Measurements from ENCODE around the gene AFAP1L2. TPM values are rescaled to one million over a fixed set of nuclear protein-coding genes. Genes with fewer than 3 reads are reported as not detected.
"Not testable (repeated sequence)": the region's sequence is repeated elsewhere in the genome, so short reads cannot be mapped to it uniquely, and the experiment has no call there.

The AFAP1L2 gene
- total RNA-seq, 6 experiments from 2014 or later = 0.50 to 2.2 (median 1.1) TPM

DNA sequence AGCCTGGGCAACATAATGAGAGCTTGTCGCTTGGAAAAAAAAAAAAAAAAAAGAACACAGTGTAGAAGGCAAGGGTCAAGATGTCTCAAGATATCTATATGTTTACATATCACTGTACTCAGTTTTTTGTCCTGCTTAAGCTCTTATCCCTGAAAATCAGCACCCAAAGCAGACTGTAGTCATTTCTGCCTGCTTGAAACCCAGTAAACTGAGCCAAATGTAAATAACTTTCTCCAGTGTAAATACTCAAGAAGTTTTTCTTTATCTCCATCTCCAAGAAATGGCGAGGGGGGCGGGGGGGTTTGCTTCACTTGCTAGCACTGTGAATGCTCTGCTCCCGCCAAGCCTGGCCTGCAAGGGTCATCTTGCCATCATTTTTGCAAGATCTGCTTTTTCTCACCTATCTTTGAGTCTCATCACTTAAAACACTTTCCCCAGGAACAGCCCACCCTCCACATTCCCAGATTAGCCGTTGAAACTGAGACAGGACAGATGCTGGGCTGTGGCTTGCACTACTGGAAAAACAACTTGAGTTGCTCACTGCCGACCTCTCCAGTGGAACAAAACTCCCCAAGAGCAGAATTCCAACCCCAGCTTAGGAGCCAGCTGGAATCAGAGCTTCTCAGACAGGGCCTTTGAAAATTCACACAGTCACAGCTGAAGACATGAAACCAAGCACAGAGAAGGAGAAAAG lies 54.6 kb downstream of the AFAP1L2 start:
- intact Hi-C loops (cut with DNase I) = no loop called here
- no peak overlapping the region for H3K27ac ChIP-seq
- DNase-seq = no peak
- no peaks in the 10 kb centered on the region for H3K36me3 ChIP-seq
- no peaks in the 10 kb centered on the region for H3K4me1 ChIP-seq
- 53% methylated on average over 6 of the region's 6 CpGs for WGBS (ENCODE audit: insufficient coverage, low coverage, low lambda C conversion rate, missing lambda C conversion rate)
- H3K9me3 ChIP-seq = no peaks in the 10 kb centered on the region
- H3K4me3 ChIP-seq = no peak overlapping the region
- no peaks in the 10 kb centered on the region for H3K27me3 ChIP-seq
- TF ChIP-seq, protein P1, sequence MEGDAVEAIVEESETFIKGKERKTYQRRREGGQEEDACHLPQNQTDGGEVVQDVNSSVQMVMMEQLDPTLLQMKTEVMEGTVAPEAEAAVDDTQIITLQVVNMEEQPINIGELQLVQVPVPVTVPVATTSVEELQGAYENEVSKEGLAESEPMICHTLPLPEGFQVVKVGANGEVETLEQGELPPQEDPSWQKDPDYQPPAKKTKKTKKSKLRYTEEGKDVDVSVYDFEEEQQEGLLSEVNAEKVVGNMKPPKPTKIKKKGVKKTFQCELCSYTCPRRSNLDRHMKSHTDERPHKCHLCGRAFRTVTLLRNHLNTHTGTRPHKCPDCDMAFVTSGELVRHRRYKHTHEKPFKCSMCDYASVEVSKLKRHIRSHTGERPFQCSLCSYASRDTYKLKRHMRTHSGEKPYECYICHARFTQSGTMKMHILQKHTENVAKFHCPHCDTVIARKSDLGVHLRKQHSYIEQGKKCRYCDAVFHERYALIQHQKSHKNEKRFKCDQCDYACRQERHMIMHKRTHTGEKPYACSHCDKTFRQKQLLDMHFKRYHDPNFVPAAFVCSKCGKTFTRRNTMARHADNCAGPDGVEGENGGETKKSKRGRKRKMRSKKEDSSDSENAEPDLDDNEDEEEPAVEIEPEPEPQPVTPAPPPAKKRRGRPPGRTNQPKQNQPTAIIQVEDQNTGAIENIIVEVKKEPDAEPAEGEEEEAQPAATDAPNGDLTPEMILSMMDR (IDR thresholded peaks at IDR 0.05) = no peak
- TF ChIP-seq POLR2A (IDR thresholded peaks at IDR 0.05) = no peak
- no peak for ATAC-seq

DNA sequence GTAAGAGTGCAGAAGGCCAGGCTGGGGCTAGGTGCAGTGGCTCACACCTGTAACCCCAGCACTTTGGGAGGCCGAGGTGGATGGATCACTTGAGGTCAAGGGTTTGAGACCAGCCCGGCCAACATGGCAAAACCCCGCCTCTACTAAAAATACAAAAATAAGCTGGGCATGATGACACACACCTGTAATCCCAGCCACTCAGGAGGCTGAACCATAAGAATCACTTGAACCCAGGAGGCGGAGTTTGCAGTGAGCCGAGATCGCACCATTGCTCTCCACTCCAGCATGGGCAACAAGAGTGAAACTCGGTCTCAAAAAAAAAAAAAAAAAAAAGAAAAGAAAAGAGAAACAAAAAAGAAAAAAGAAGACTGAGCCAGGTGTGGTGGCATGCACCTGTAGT lies 55.2 kb downstream of the AFAP1L2 start:
- H3K27me3 ChIP-seq; DNase-seq; H3K4me3 ChIP-seq; H3K4me1 ChIP-seq; H3K9me3 ChIP-seq; ATAC-seq; intact Hi-C loops (cut with DNase I); H3K36me3 ChIP-seq; H3K27ac ChIP-seq: not testable (repeated sequence)
- 82% methylated on average over 3 of the region's 7 CpGs for WGBS (ENCODE audit: insufficient coverage, low coverage, low lambda C conversion rate, missing lambda C conversion rate)

DNA sequence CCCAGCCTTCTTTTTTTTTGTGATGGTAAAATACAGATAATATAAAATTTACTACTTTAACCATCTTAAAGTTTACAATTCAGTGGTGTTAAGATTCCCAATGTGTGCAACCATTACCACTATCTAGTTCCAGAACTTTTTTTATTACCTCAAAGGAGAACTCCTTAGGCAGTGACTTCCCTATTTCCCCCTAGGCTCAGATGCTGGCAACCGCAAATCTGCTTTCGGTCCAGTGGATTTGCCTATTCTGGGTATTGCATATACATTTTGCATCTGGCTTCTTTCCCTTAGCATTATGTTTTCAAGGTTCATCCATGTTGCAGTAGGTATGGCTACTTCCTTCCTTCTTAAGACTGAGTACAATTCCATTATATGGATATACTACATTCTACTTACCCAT lies 56.5 kb downstream of the AFAP1L2 start:
- H3K9me3 ChIP-seq = no peaks in the 10 kb centered on the region
- DNase-seq (no peak), ATAC-seq (no peak)
- no peaks in the 10 kb centered on the region for H3K27me3 ChIP-seq
- 82% methylated on average over 2 of the region's 2 CpGs for WGBS (ENCODE audit: insufficient coverage, low coverage, low lambda C conversion rate, missing lambda C conversion rate)
- H3K4me1 ChIP-seq = no peaks in the 10 kb centered on the region
- H3K27ac ChIP-seq = no peak overlapping the region
- H3K4me3 ChIP-seq = no peak overlapping the region
- intact Hi-C loops (cut with DNase I) = no loop called here
- no peaks in the 10 kb centered on the region for H3K36me3 ChIP-seq
- TF ChIP-seq POLR2A (IDR thresholded peaks at IDR 0.05) = no peak
- TF ChIP-seq, protein P1 (IDR thresholded peaks at IDR 0.05) = no peak

DNA sequence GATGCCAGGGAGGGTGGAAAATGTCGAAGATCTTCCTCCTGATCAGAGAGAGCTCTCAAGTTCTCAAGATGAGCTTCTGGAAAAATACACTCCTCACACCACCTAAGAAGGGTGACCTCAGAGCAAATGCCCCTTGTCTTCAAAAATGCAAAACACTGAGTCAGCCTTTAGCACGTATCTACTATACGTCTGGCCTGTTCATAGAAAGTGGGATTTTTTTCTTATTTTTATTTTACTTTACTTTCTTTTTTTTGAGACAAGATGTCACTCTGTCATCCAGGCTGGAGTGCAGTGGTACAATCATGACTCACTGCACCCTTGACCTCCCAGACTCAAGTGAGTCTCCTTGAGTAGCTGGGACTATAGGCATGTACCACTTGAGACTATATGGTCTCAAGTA lies 57.1 kb downstream of the AFAP1L2 start:
- DNase-seq = no peak
- Histone ChIP-seq H3K27ac (no peak overlapping the region), H3K9me3 (no peaks in the 10 kb centered on the region), H3K27me3 (no peaks in the 10 kb centered on the region), H3K4me1 (no peaks in the 10 kb centered on the region), H3K4me3 (no peak overlapping the region), H3K36me3 (no peaks in the 10 kb centered on the region)
- WGBS (ENCODE audit: insufficient coverage, low coverage, low lambda C conversion rate, missing lambda C conversion rate) = 65% methylated on average over 2 of the region's 3 CpGs
- intact Hi-C loops (cut with DNase I) = no loop called here
- ATAC-seq = no peak
- TF ChIP-seq, protein P1 (IDR thresholded peaks at IDR 0.05) = no peak
- TF ChIP-seq POLR2A (IDR thresholded peaks at IDR 0.05) = no peak

DNA sequence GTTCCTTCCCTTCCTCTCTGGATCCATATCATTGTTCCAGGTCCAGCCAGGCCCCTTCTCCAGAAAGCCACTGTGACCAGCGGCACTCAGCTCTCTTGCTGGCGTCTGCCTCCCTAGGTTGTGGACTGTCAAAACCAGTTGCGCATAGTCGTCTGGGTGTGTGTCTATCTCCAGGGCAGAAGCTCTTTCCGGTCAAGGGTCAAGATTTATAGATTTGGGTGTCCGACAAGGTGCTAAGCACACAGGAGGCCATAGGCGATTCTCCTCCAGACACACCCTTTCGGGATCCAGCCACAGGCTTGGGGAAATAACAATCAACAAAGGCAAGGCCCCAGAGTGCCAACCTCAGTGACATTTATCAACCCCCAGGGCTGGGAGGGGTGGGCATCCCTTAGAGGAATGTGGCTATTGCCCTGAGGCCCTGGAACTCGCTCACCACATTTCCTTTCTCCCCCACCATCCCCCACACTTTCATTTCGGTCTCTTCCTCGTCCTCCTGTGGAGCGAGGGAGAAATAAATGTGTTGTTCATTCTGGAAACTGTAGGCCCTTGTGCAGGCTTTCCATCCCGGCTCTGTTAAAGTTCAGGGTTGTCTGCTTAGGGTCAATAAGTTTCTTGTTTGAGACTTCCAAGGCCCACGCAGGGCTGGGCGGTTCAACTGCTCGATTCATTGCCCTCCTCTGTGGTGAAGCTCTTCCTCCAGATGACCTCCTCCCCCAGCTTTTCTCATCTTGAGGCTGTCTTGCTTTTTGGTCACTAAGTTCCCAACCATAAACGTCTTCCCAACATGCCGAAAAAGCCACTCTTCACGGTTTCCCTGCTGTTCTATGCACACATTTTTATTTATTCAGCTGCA lies 57.9 kb downstream of the AFAP1L2 start:
- 62% methylated on average over 12 of the region's 19 CpGs for WGBS (ENCODE audit: insufficient coverage, low coverage, low lambda C conversion rate, missing lambda C conversion rate)
- intact Hi-C loops (cut with DNase I) = no loop called here
- Histone ChIP-seq H3K9me3 (no peaks in the 10 kb centered on the region), H3K27ac (no peak overlapping the region), H3K4me3 (no peak overlapping the region), H3K27me3 (no peaks in the 10 kb centered on the region), H3K36me3 (no peaks in the 10 kb centered on the region), H3K4me1 (no peaks in the 10 kb centered on the region)
- peak in 1 of 4 donors; percentile 12 for ATAC-seq
- TF ChIP-seq, protein P1 (IDR thresholded peaks at IDR 0.05) = no peak
- no peak for TF ChIP-seq POLR2A (IDR thresholded peaks at IDR 0.05)
- no peak for DNase-seq

Measured in right lobe of liver (tissue), 6 donors.